ENCODE data around the gene MLLT10.

DNA sequence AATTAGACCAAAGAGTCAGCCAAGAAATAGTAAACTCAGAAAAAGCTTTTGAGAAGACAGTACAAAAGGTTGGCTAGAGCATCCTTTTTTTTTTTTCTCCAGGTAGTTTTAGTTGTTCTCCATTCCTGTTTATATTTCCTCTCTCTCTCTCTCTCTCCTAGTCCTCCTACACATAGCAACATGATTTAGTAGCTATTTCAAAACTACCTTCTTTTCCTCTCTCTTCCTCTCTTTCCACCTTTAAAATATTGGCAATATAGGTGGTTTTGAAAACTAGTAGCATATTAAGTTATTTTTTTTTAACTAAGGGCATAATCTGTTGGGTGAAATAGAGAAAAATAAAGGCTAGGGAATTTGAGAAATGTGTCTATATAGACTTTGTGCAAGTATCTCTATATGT lies 13.5 kb upstream of the MLLT10 start:
- TF ChIP-seq, protein P1, sequence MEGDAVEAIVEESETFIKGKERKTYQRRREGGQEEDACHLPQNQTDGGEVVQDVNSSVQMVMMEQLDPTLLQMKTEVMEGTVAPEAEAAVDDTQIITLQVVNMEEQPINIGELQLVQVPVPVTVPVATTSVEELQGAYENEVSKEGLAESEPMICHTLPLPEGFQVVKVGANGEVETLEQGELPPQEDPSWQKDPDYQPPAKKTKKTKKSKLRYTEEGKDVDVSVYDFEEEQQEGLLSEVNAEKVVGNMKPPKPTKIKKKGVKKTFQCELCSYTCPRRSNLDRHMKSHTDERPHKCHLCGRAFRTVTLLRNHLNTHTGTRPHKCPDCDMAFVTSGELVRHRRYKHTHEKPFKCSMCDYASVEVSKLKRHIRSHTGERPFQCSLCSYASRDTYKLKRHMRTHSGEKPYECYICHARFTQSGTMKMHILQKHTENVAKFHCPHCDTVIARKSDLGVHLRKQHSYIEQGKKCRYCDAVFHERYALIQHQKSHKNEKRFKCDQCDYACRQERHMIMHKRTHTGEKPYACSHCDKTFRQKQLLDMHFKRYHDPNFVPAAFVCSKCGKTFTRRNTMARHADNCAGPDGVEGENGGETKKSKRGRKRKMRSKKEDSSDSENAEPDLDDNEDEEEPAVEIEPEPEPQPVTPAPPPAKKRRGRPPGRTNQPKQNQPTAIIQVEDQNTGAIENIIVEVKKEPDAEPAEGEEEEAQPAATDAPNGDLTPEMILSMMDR (IDR thresholded peaks at IDR 0.05), result no peak
- no peak for TF ChIP-seq POLR2A (IDR thresholded peaks at IDR 0.05)

All from ovary (tissue), 3 donors.